ENCODE measurements around the gene TFR2. TPM values are rescaled to one million over a fixed set of nuclear protein-coding genes. Genes with fewer than 3 reads are reported as not detected.

Gene TFR2
- total and polyA plus RNA-seq, 2 donors (not counting 3 experiments of a cell fraction or from before 2014, with no cell fraction given) = 0.37 to 0.60 TPM

GRCh38 chr7:100686822-100687211 is 45.5 kb upstream of the TFR2 start:
- POLR2A ChIA-PET = no interaction called here
- TF ChIP-seq MAX (IDR thresholded peaks at IDR 0.05; ENCODE audit: insufficient read depth, insufficient read length) (no peak), JUN (IDR thresholded peaks at IDR 0.05; ENCODE audit: borderline replicate concordance, insufficient read depth, insufficient read length, low read depth) (no peak), POLR2A (IDR thresholded peaks at IDR 0.05; ENCODE audit: low read depth, low read length) (no peak), CTCF (IDR thresholded peaks at IDR 0.05; ENCODE audit: extremely low read depth in 1 of 2, insufficient read depth in 1 of 2, low read depth in 1 of 2, low read length in 2 of 2) (no peak), FOS (IDR thresholded peaks at IDR 0.05; ENCODE audit: borderline replicate concordance, insufficient read depth, low read length) (no peak), MYC (IDR thresholded peaks at IDR 0.05; ENCODE audit: low read depth, low read length) (no peak), GATA2 (IDR thresholded peaks at IDR 0.05; ENCODE audit: insufficient read depth, insufficient read length, low read depth, low read length) (no peak)
- no peak overlapping the region for H3K4me3 ChIP-seq (replicated peaks in 1 of 3; ENCODE audit: insufficient read depth in 1 of 3, low read depth in 1 of 3, low read length in 3 of 3)
- H3K9ac ChIP-seq (replicated peaks; ENCODE audit: extremely low read depth, insufficient read depth, low read length) = no peak overlapping the region
- no peak overlapping the region for H3K4me2 ChIP-seq (ENCODE audit: insufficient read depth, low read length)
- CTCF ChIA-PET = no interaction called here
- peaks cover 7 to 62% of the 10 kb centered on the region in 2 experiments for H3K36me3 ChIP-seq (ENCODE audit: control insufficient read depth in 2 of 2, extremely low read depth in 1 of 2, insufficient read depth in 2 of 2, low read length in 2 of 2)
- H3K79me2 ChIP-seq (ENCODE audit: control insufficient read depth, insufficient read depth, low read length) = peaks cover 29% of the 10 kb centered on the region
- H3K27ac ChIP-seq (ENCODE audit: insufficient read depth, low read depth, low read length) = no peak overlapping the region
- intact Hi-C loops (cut with micrococcal nuclease) = no loop called here
- H3K9me1 ChIP-seq (replicated peaks; ENCODE audit: control insufficient read depth, extremely low read depth, insufficient read depth, low read length) = no peaks in the 10 kb centered on the region
- H3K9me3 ChIP-seq (replicated peaks; ENCODE audit: control insufficient read depth, insufficient read depth, low read length) = no peaks in the 10 kb centered on the region
- BruUV-seq (replicated peaks) = no TSS peak
- DNase-seq (ENCODE audit: low read depth, low spot score) (no peak), FAIRE-seq (no peak)
- peaks cover 1% of the 10 kb centered on the region for H3K4me1 ChIP-seq (ENCODE audit: control insufficient read depth, extremely low read depth, insufficient read depth, low read length)
- H2AFZ ChIP-seq (ENCODE audit: low read depth, low read length) = no peak overlapping the region
- H3K27me3 ChIP-seq (ENCODE audit: control insufficient read depth in 2 of 2, insufficient read depth in 2 of 2, low read length in 2 of 2) = no peaks in the 10 kb centered on the region
- H4K20me1 ChIP-seq (replicated peaks; ENCODE audit: control insufficient read depth, extremely low read depth, insufficient read depth, low read length) = peaks cover 2% of the 10 kb centered on the region
- dilution Hi-C loops (cut with MboI; ENCODE audit: extremely low pct_ligation_motif_present, low sequenced_read_pairs) = no loop called here
